ENCODE measurements around the gene TP53INP2. TPM values are rescaled to one million over a fixed set of nuclear protein-coding genes. Genes with fewer than 3 reads are reported as not detected.
A peak's percentile ranks its signal among the peaks of the same experiment; 100 is the strongest.

TP53INP2 gene
- total and polyA plus RNA-seq, 2 of the 13 experiments (the other 11 are each of a cell fraction or from before 2014, with no cell fraction given) = 5.2 to 18.8 TPM

DNA sequence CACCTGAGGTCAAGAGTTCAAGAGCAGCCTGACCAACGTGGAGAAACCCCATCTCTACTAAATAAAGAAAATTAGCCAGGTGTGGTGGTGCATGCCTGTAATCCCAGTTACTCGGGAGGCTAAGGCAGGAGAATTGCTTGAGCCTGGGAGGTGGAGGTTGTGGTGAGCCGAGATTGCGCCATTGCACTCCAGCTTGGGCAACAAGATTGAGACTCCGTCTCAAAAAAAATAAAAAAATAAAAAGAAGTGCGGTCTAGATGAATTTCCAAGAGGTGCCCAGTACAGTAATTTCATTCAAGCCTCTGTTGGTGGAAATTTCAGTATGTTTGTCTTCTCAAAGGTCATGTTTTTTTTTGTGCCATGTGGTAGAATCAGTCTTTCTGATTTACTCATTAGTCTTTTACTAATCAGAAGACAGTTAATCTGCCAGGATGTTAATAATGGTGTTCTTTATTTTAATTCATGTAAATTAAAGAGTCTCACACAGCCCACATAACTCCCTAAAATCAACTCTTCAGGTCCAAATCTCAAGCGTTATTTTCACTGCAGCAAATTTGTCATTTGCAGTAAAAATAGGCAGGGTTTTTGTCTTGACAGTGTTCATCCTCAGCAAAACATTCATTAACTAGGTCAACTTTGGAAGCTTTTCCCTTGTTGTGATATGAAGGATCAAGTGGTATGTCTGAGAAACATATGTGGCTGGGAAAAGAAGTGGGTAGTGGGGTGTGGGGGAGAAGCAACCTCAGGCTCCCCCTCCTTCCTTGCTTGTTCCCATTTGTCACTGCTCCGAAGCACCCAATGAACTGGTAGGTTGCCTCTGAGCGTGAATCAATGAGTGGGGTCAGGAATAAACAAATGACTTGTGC, 13.3 kb downstream of the TP53INP2 start (continued):
- TF ChIP-seq, protein P1, sequence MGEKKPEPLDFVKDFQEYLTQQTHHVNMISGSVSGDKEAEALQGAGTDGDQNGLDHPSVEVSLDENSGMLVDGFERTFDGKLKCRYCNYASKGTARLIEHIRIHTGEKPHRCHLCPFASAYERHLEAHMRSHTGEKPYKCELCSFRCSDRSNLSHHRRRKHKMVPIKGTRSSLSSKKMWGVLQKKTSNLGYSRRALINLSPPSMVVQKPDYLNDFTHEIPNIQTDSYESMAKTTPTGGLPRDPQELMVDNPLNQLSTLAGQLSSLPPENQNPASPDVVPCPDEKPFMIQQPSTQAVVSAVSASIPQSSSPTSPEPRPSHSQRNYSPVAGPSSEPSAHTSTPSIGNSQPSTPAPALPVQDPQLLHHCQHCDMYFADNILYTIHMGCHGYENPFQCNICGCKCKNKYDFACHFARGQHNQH (CRISPR knock-in tag; IDR thresholded peaks at IDR 0.05) = peak; percentile 64
- TF ChIP-seq, protein P2, sequence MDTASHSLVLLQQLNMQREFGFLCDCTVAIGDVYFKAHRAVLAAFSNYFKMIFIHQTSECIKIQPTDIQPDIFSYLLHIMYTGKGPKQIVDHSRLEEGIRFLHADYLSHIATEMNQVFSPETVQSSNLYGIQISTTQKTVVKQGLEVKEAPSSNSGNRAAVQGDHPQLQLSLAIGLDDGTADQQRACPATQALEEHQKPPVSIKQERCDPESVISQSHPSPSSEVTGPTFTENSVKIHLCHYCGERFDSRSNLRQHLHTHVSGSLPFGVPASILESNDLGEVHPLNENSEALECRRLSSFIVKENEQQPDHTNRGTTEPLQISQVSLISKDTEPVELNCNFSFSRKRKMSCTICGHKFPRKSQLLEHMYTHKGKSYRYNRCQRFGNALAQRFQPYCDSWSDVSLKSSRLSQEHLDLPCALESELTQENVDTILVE (CRISPR knock-in tag; IDR thresholded peaks at IDR 0.05) = 0 out of 2 replicates have a peak, but pooled peaks have one; percentile 58
- peak; percentile 93; the same call in 1 of the 2 replicates for TF ChIP-seq CHD4 (IDR thresholded peaks at IDR 0.05; ENCODE audit: borderline replicate concordance, low read length)
- TF ChIP-seq, protein P3, sequence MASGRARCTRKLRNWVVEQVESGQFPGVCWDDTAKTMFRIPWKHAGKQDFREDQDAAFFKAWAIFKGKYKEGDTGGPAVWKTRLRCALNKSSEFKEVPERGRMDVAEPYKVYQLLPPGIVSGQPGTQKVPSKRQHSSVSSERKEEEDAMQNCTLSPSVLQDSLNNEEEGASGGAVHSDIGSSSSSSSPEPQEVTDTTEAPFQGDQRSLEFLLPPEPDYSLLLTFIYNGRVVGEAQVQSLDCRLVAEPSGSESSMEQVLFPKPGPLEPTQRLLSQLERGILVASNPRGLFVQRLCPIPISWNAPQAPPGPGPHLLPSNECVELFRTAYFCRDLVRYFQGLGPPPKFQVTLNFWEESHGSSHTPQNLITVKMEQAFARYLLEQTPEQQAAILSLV (CRISPR knock-in tag; IDR thresholded peaks at IDR 0.05; ENCODE audit: borderline replicate concordance) = no peak
- TF ChIP-seq, protein P4, sequence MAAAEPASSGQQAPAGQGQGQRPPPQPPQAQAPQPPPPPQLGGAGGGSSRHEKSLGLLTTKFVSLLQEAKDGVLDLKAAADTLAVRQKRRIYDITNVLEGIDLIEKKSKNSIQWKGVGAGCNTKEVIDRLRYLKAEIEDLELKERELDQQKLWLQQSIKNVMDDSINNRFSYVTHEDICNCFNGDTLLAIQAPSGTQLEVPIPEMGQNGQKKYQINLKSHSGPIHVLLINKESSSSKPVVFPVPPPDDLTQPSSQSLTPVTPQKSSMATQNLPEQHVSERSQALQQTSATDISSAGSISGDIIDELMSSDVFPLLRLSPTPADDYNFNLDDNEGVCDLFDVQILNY (CRISPR knock-in tag; conservative IDR thresholded peaks at IDR 0.05) = no peak
- no peak for TF ChIP-seq IRX3 (CRISPR knock-in tag; IDR thresholded peaks at IDR 0.05; ENCODE audit: borderline replicate concordance, low read depth)
- no peak for TF ChIP-seq MIER2 (CRISPR knock-in tag; IDR thresholded peaks at IDR 0.05)
- TF ChIP-seq, protein P5, sequence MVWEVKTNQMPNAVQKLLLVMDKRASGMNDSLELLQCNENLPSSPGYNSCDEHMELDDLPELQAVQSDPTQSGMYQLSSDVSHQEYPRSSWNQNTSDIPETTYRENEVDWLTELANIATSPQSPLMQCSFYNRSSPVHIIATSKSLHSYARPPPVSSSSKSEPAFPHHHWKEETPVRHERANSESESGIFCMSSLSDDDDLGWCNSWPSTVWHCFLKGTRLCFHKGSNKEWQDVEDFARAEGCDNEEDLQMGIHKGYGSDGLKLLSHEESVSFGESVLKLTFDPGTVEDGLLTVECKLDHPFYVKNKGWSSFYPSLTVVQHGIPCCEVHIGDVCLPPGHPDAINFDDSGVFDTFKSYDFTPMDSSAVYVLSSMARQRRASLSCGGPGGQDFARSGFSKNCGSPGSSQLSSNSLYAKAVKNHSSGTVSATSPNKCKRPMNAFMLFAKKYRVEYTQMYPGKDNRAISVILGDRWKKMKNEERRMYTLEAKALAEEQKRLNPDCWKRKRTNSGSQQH (CRISPR knock-in tag; IDR thresholded peaks at IDR 0.05; ENCODE audit: low read depth) = no peak
- TF ChIP-seq ZNF788 (CRISPR knock-in tag; IDR thresholded peaks at IDR 0.05; ENCODE audit: borderline replicate concordance) = no peak
- TF ChIP-seq ZEB1 (IDR thresholded peaks at IDR 0.05; ENCODE audit: insufficient replicate concordance, low read depth) = peak; percentile 68
- TF ChIP-seq, protein P6, sequence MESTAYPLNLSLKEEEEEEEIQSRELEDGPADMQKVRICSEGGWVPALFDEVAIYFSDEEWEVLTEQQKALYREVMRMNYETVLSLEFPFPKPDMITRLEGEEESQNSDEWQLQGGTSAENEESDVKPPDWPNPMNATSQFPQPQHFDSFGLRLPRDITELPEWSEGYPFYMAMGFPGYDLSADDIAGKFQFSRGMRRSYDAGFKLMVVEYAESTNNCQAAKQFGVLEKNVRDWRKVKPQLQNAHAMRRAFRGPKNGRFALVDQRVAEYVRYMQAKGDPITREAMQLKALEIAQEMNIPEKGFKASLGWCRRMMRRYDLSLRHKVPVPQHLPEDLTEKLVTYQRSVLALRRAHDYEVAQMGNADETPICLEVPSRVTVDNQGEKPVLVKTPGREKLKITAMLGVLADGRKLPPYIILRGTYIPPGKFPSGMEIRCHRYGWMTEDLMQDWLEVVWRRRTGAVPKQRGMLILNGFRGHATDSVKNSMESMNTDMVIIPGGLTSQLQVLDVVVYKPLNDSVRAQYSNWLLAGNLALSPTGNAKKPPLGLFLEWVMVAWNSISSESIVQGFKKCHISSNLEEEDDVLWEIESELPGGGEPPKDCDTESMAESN (CRISPR knock-in tag; conservative IDR thresholded peaks at IDR 0.05) = peak; percentile 52; the same call in 1 of the 2 replicates
- 0 out of 2 replicates have a peak, but pooled peaks have one; percentile 49 for TF ChIP-seq ZSCAN22 (CRISPR knock-in tag; IDR thresholded peaks at IDR 0.05)
- TF ChIP-seq, protein P7, sequence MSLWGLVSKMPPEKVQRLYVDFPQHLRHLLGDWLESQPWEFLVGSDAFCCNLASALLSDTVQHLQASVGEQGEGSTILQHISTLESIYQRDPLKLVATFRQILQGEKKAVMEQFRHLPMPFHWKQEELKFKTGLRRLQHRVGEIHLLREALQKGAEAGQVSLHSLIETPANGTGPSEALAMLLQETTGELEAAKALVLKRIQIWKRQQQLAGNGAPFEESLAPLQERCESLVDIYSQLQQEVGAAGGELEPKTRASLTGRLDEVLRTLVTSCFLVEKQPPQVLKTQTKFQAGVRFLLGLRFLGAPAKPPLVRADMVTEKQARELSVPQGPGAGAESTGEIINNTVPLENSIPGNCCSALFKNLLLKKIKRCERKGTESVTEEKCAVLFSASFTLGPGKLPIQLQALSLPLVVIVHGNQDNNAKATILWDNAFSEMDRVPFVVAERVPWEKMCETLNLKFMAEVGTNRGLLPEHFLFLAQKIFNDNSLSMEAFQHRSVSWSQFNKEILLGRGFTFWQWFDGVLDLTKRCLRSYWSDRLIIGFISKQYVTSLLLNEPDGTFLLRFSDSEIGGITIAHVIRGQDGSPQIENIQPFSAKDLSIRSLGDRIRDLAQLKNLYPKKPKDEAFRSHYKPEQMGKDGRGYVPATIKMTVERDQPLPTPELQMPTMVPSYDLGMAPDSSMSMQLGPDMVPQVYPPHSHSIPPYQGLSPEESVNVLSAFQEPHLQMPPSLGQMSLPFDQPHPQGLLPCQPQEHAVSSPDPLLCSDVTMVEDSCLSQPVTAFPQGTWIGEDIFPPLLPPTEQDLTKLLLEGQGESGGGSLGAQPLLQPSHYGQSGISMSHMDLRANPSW (CRISPR knock-in tag; IDR thresholded peaks at IDR 0.05; ENCODE audit: borderline replicate concordance) = peak; percentile 24; the same call in 1 of the 2 replicates
- TF ChIP-seq SOX13 (IDR thresholded peaks at IDR 0.05) = no peak
- peak in 1 of 2 experiments; percentile 32; a peak in 2 of 4 replicates for TF ChIP-seq SOX13 (CRISPR knock-in tag; conservative IDR thresholded peaks at IDR 0.05 in 1 of 2, IDR thresholded peaks at IDR 0.05 in 1 of 2)
- no peak for TF ChIP-seq HMGA1 (CRISPR knock-in tag; conservative IDR thresholded peaks at IDR 0.05)
- TF ChIP-seq RBM22 (optimal IDR thresholded peaks at IDR 0.05; ENCODE audit: low read length) = peak; percentile 69
